Measurements from ENCODE around the gene NLRP6.

DNA sequence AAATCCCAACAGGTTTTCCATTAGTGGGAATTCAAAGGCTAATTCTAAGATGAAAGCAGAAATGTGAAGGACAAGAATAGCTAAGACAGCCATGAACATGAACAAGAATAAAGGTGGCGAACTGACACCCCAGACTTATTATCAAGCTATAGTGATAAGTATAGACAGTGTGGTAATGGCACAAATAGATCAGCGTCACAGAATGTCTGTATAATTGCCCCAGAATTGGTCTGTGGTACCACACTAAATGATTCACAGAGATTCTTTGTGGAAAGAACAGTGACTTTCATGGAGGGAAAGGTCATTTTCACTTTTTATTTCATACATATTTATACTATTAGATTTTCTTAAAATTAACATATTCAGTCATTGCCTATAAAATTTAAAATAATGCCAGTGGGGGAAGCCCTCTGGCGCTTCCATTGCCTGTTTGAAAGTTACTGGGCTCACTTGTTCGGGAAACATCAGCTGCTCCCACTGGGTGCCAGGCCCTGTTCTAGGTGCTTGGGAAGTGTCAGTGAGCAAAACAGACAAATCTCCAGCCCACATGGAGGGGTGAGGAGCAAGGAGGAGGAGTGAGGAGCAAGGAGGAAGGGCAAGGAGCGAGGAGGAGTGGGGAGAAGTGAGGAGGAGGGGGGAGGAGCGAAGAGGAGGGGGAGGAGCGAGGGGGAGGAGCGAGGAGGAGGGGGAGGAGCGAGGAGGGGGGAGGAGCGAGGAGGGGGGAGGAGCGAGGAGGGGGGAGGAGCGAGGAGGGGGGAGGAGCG is 11.3 kb upstream of the NLRP6 start:
- no peak for TF ChIP-seq POLR2AphosphoS5 (IDR thresholded peaks at IDR 0.05)
- no peak for TF ChIP-seq CTCF (IDR thresholded peaks at IDR 0.05)

Measured in suprapubic skin (tissue), 3 donors.